ENCODE results near the gene SLC22A23. TPM values are rescaled to one million over a fixed set of nuclear protein-coding genes. Genes with fewer than 3 reads are reported as not detected.

The SLC22A23 gene
- total RNA-seq, 2 experiments from 2014 or later, result 13.4 to 13.6 TPM

DNA sequence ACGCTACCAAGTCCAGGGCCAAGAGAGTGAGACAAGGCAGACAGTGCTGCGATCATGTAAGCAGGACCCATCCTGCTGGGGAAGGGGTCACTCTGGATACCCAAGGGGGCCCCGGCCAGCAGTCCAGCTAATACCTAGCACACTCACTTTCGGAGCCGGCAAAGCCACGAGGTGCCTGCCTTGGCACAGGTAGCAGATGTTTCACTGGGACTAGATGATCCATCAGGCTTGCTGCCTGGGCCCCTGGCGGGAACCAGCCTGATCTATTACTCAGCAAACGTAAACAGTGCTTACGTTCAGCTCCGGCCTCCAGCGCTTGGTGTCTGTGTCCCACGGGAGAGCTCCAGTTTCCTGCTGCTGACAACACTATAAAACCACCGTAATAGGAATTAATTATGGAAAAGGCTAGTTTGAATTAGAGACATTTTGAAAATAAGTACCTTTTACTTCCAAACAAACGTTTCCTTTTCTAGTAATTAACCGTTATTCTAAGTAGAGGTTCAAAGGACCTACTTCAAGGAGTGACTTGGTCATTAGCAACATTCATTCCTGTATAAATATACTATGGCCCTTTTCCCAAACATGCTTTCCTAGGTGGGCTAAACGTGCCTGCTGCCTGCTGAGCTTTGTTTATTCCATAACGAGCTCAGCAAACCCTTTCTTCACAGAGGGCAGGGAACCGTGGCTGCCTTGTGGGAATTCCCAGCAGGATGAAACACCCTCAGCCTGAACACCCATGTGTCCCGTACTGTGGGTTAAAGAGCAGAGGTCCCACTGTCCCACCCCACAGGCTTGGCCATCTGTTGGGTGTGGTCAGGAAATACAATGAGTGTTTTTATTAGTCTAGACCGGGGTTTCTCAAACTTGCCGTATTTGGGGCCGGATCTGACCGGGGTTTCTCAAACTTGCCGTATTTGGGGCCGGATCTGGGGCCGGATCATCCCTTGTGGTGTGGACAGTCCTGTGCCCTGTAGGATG, 18.4 kb downstream of the SLC22A23 start:
- H3K36me3 Mint-ChIP-seq (ENCODE audit: low read depth), result no peaks in the 10 kb centered on the region
- Histone ChIP-seq H3K9me3 (ENCODE audit: control insufficient read depth in 1 of 2, insufficient read depth in 1 of 2, low read length in 2 of 2) (peaks cover 0 to 3% of the 10 kb centered on the region in 2 experiments), H3K4me3 (ENCODE audit: low read length) (no peak overlapping the region), H3K36me3 (ENCODE audit: insufficient read depth, low read length) (no peaks in the 10 kb centered on the region), H3K27me3 (ENCODE audit: control insufficient read depth in 1 of 2, insufficient read depth in 2 of 2, low read length in 2 of 2) (no peaks in the 10 kb centered on the region), H3K27ac (ENCODE audit: low read depth in 1 of 2, low read length in 2 of 2) (no peak overlapping the region), H3K4me1 (ENCODE audit: insufficient read depth, low read length) (no peaks in the 10 kb centered on the region)
- POLR2A ChIA-PET, result no interaction called here
- TF ChIP-seq CTCF (IDR thresholded peaks at IDR 0.05), result no peak
- peaks cover 9% of the 10 kb centered on the region for H3K4me1 Mint-ChIP-seq (ENCODE audit: low read depth)
- intact Hi-C loops (cut with DNase I, micrococcal nuclease), result no loop called here
- ATAC-seq (ENCODE audit: poor library complexity), result no peak
- no peaks in the 10 kb centered on the region for H3K9me3 Mint-ChIP-seq
- no peaks in the 10 kb centered on the region for H3K27me3 Mint-ChIP-seq
- no peak for DNase-seq
- no peak overlapping the region for H3K27ac Mint-ChIP-seq
- CTCF ChIA-PET, result no interaction called here
- H3K4me3 Mint-ChIP-seq, result no peak overlapping the region

DNA sequence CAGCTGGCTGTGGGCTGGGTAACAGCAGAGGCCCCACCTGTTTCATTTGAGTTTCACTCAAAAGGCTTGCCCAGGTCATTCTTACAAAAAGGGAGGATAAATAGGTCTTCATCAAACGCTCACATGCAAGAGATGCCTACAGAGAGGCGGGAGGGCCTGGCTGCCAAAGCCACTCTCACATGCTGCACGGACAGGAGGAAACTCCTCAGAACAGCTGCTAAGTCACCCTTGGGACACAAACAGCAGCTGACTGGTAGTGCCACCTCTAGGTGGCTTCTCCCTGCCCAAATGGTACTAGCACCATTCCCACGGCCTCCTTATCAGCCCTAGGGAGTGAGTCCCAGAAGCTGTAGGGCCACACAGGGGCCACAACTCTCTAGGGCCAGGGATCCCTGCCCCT, 23.8 kb downstream of the SLC22A23 start:
- TF ChIP-seq CTCF (IDR thresholded peaks at IDR 0.05), result no peak

GRCh38 chr6:3432416-3432815, 24.4 kb downstream of the SLC22A23 start:
- intact Hi-C loops (cut with DNase I, micrococcal nuclease), result no loop called here
- Mint-ChIP-seq H3K27me3 (no peaks in the 10 kb centered on the region), H3K27ac (no peak overlapping the region), H3K4me1 (ENCODE audit: low read depth) (no peaks in the 10 kb centered on the region), H3K9me3 (no peaks in the 10 kb centered on the region), H3K4me3 (no peak overlapping the region), H3K36me3 (ENCODE audit: low read depth) (no peaks in the 10 kb centered on the region)
- ATAC-seq (ENCODE audit: poor library complexity), result no peak
- no peak for DNase-seq
- H3K9me3 ChIP-seq (ENCODE audit: control insufficient read depth in 1 of 2, insufficient read depth in 1 of 2, low read length in 2 of 2), result no peaks in the 10 kb centered on the region
- no peak overlapping the region for H3K27ac ChIP-seq (ENCODE audit: low read depth in 1 of 2, low read length in 2 of 2)
- ChIA-PET CTCF (interaction anchor here (1.2 kb wide), 1 partner anchor 10 kb away, joined by 3 read pairs; no protein-coding TSS in a partner anchor), POLR2A (interaction anchor here (0.7 kb wide), 1 partner anchor 23 kb away, joined by 3 read pairs; no protein-coding TSS in a partner anchor)
- H3K27me3 ChIP-seq (ENCODE audit: control insufficient read depth in 1 of 2, insufficient read depth in 2 of 2, low read length in 2 of 2), result no peaks in the 10 kb centered on the region
- no peaks in the 10 kb centered on the region for H3K36me3 ChIP-seq (ENCODE audit: insufficient read depth, low read length)
- TF ChIP-seq CTCF (IDR thresholded peaks at IDR 0.05), result no peak
- no peaks in the 10 kb centered on the region for H3K4me1 ChIP-seq (ENCODE audit: insufficient read depth, low read length)
- no peak overlapping the region for H3K4me3 ChIP-seq (ENCODE audit: low read length)

More for the DNA sequence above, 23.8 kb downstream of the SLC22A23 start:
- Mint-ChIP-seq H3K4me1 (ENCODE audit: low read depth) (no peaks in the 10 kb centered on the region), H3K27me3 (no peaks in the 10 kb centered on the region), H3K9me3 (no peaks in the 10 kb centered on the region), H3K36me3 (ENCODE audit: low read depth) (no peaks in the 10 kb centered on the region), H3K27ac (no peak overlapping the region), H3K4me3 (no peak overlapping the region)
- Histone ChIP-seq H3K27ac (ENCODE audit: low read depth in 1 of 2, low read length in 2 of 2) (no peak overlapping the region), H3K36me3 (ENCODE audit: insufficient read depth, low read length) (no peaks in the 10 kb centered on the region), H3K27me3 (ENCODE audit: control insufficient read depth in 1 of 2, insufficient read depth in 2 of 2, low read length in 2 of 2) (no peaks in the 10 kb centered on the region), H3K4me1 (ENCODE audit: insufficient read depth, low read length) (no peaks in the 10 kb centered on the region), H3K4me3 (ENCODE audit: low read length) (no peak overlapping the region), H3K9me3 (ENCODE audit: control insufficient read depth in 1 of 2, insufficient read depth in 1 of 2, low read length in 2 of 2) (no peaks in the 10 kb centered on the region)
- CTCF ChIA-PET, result no interaction called here
- intact Hi-C loops (cut with DNase I, micrococcal nuclease), result no loop called here
- ATAC-seq (ENCODE audit: poor library complexity) (no peak), DNase-seq (no peak)
- POLR2A ChIA-PET, result interaction anchor here (0.7 kb wide), 1 partner anchor 22 kb away, joined by 3 read pairs; no protein-coding TSS in a partner anchor
